Gastroesophageal sphincter (tissue), 4 donors: ENCODE data around the gene ACER2. TPM values are rescaled to one million over a fixed set of nuclear protein-coding genes. Genes with fewer than 3 reads are reported as not detected.

ENCODE experiments used
- ATAC-seq: fragments of 150-250 bp; one replicate; pipeline ENCODE4 v1.9.1; 2016; ENCODE audit warnings: mild to moderate bottlenecking, moderate library complexity
- H3K27ac ChIP-seq, 4 donors: fragments of 200-600 bp; sonication (generic) in 3 of 4; 1 replicate in 3 of 4; 2 replicates in 1 of 4; pipeline ENCODE4 v1.5.1; 2016 to 2019
- H3K27me3 ChIP-seq: fragments of 200-600 bp; sonication (generic); one replicate; pipeline ENCODE4 v1.5.1; 2019
- H3K36me3 ChIP-seq, 2 donors: fragments of 200-600 bp; sonication (generic); one replicate each; pipeline ENCODE4 v1.5.1; 2019; ENCODE audit warnings: control low read depth in 1 of 2
- H3K4me1 ChIP-seq, 3 donors: fragments of 200-600 bp; sonication (generic); 1 replicate in 2 of 3; 2 replicates in 1 of 3; pipeline ENCODE4 v1.5.1; 2016 to 2019; ENCODE audit warnings: control low read depth in 2 of 3
- H3K4me3 ChIP-seq, 2 donors: fragments of 200-600 bp; sonication (generic); one replicate each; pipeline ENCODE4 v1.5.1; 2019; ENCODE audit warnings: mild to moderate bottlenecking in 1 of 2, moderate library complexity in 1 of 2
- H3K9me3 ChIP-seq, 3 donors: fragments of 200-600 bp; sonication (generic); one replicate each; pipeline ENCODE4 v1.5.1; 2017 to 2019; ENCODE audit warnings: control low read depth in 2 of 3
- CTCF ChIP-seq, 4 experiments: fragments of 200-600 bp in 2 of 4; fragments of 450-650 bp in 2 of 4; sonication (generic) in 1 of 4; IDR thresholded peaks; one replicate each; pipeline ENCODE4 v1.5.1; 2017 to 2019; ENCODE audit warnings: antibody characterized with exemption in 4 of 4, mild to moderate bottlenecking in 2 of 4, moderate library complexity in 2 of 4
- EP300 ChIP-seq: sonication (generic); formaldehyde crosslinking; IDR thresholded peaks from one replicate; pipeline ENCODE4 v1.6.1; 2017; ENCODE audit warnings: antibody characterized with exemption, mild to moderate bottlenecking
- POLR2A ChIP-seq, 2 donors: fragments of 450-650 bp; IDR thresholded peaks; one replicate each; pipeline ENCODE4 v1.6.1; 2017; ENCODE audit warnings: antibody characterized with exemption in 2 of 2, mild to moderate bottlenecking in 2 of 2, moderate library complexity in 1 of 2
- POLR2AphosphoS5 ChIP-seq: sonication (generic); formaldehyde crosslinking; IDR thresholded peaks from one replicate; pipeline ENCODE4 v1.6.1; 2017; ENCODE audit warnings: antibody characterized with exemption
- WGBS, 2 donors: methylation state at CpG; one replicate each; pipeline ENCODE4 v1.1.5; 2018; ENCODE audit warnings: low coverage in 1 of 2; 5-methylcytosine and 5-hydroxymethylcytosine counted together
- total RNA-seq, 4 donors: library from RNA; depleted of rRNA; stranded (reverse); fragments of >200 nt; gene quantifications; one replicate each; pipeline ENCODE4 v1.1.0, GENCODE V29; 2016

Gene ACER2
- 1 to 10 TPM; 2.4 to 6.1 (median 3.2) TPM for total RNA-seq

DNA sequence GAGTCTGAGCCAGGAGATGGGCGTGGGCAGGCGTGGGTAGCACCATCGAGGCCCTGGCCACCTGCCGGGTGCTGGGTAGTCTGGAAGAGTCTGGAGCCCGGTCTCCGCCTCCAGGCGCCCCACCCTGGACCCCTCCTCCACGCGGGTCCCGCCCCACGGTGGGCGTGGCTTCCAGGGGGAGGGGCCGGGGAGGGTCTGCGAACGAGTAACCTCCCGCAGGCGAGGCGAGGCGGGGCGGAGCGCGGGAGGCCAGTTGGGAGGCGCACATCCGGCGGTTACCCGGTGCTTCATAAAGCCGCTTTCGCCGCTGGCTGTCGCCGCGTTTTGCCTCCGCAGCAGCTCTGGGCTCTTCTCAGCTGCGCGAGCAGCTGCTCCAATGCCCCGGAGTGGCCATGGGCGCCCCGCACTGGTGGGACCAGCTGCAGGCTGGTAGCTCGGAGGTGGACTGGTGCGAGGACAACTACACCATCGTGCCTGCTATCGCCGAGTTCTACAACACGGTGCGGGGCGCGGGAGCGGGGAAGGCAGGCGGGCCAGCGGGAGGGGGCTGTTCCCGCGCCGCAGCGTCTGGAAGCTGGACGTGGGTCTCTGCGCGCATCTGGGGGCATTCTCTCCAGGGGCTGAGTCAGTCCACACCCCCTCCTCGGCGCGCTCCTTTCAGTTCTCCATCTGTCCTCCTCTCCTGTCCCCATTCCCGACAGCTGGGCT is at the start of gene ACER2:
TSS of gene ACER2 (plus strand) at position 317 of the 708 bp plus-strand sequence. CDS start at position 393, 76 bp downstream.
- peak; percentile 95 for ATAC-seq

DNA sequence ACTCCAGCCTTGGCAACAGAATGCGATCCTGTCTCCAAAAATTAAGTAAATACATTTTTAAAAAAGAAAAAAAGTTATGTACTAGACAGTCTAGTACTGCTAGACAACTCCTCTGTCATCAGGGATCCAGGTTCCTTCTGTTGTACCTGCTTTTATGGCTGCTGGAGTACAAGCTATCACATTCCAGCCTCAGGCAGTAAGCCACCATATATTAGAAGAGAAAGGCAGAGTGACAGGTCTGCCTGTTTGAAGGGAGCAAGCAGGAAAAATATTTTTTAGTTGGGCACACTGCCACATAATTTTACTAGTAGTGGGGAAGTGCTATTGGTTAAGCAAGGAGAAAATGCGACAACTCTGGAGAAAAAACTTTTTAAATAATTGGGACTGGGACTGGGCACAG is 39.7 kb upstream of the ACER2 start:
- Histone ChIP-seq H3K4me1 (no peaks in the 10 kb centered on the region), H3K27ac (no peak overlapping the region), H3K9me3 (no peaks in the 10 kb centered on the region), H3K4me3 (no peak overlapping the region), H3K27me3 (no peaks in the 10 kb centered on the region), H3K36me3 (peaks cover 0 to 93% of the 10 kb centered on the region in 2 donors)
- ATAC-seq = no peak
- WGBS, 2 donors = 88 to 90% methylated on average over 1 to 2 of the region's 2 CpGs
- no peak for TF ChIP-seq POLR2A (IDR thresholded peaks at IDR 0.05)
- TF ChIP-seq POLR2AphosphoS5 = no peak
- TF ChIP-seq CTCF (IDR thresholded peaks at IDR 0.05) = no peak
- no peak for TF ChIP-seq EP300

More for the DNA sequence above, at the start of gene ACER2:
- Histone ChIP-seq H3K27ac (peak within 1 kb of the TSS; percentile 29 to 86 (median 84)), H3K9me3 (peaks cover 0 to under 1% (median 0%) of the 10 kb centered on the region in 3 donors), H3K36me3 (no peaks in the 10 kb centered on the region), H3K27me3 (no peaks in the 10 kb centered on the region), H3K4me1 (peaks cover 0 to 23% (median 7%) of the 10 kb centered on the region in 3 donors), H3K4me3 (peak within 1 kb of the TSS; percentile 55 to 64)
- 0% methylated on average over 6 to 7 of the region's 61 CpGs for WGBS, 2 donors
- TF ChIP-seq EP300 = no peak
- TF ChIP-seq CTCF (IDR thresholded peaks at IDR 0.05) = peak in 1 of 4 experiments; percentile 30
- peak; percentile 88 for TF ChIP-seq POLR2AphosphoS5
- TF ChIP-seq POLR2A (IDR thresholded peaks at IDR 0.05) = peak; percentile 82

GRCh38 chr9:19371942-19372341 is 36.9 kb upstream of the ACER2 start:
- no peaks in the 10 kb centered on the region for H3K27me3 ChIP-seq
- TF ChIP-seq CTCF (IDR thresholded peaks at IDR 0.05) (no peak), POLR2AphosphoS5 (no peak), EP300 (no peak), POLR2A (IDR thresholded peaks at IDR 0.05) (no peak)
- ATAC-seq = no peak
- peaks cover 8 to 93% of the 10 kb centered on the region in 2 donors for H3K36me3 ChIP-seq
- H3K27ac ChIP-seq = no peak overlapping the region
- 75 to 82% methylated on average over 5 of the region's 5 CpGs for WGBS, 2 donors
- H3K4me1 ChIP-seq = peaks cover 0 to 1% (median 0%) of the 10 kb centered on the region in 3 donors
- no peak overlapping the region for H3K4me3 ChIP-seq
- no peaks in the 10 kb centered on the region for H3K9me3 ChIP-seq

DNA sequence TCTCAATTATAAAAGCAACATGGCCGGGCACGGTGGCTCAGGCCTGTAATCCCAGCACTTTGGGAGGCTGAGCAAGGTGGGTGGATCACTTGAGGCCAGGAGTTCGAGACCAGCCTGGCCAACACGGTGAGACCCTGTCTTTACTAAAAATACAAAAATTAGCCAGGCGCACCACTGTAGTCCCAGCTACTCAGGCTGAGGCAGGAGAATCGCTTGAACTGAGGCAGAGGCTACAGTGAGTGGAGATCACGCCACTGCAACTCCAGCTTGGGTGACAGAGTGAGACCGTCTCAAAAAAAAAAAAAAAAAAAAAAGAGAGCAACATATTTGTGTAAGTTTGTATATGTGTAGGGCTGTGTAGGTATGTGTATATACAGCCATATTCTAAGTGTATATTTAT is 36.2 kb upstream of the ACER2 start:
- WGBS, 2 donors = 87 to 88% methylated on average over 6 to 7 of the region's 8 CpGs
- Histone ChIP-seq H3K27ac (no peak overlapping the region), H3K4me3 (no peak overlapping the region), H3K9me3 (no peaks in the 10 kb centered on the region), H3K4me1 (peaks cover 0 to 7% (median 0%) of the 10 kb centered on the region in 3 donors), H3K36me3 (peaks cover 14 to 93% of the 10 kb centered on the region in 2 donors), H3K27me3 (no peaks in the 10 kb centered on the region)
- no peak for ATAC-seq
- TF ChIP-seq POLR2A (IDR thresholded peaks at IDR 0.05) (no peak), EP300 (no peak), POLR2AphosphoS5 (no peak), CTCF (IDR thresholded peaks at IDR 0.05) (no peak)

- H3K4me3 ChIP-seq = no peak overlapping the region
- H3K27ac ChIP-seq = no peak overlapping the region
- peaks cover 0 to 17% (median 6%) of the 10 kb centered on the region in 3 donors for H3K4me1 ChIP-seq
- TF ChIP-seq EP300 (no peak), POLR2A (IDR thresholded peaks at IDR 0.05) (no peak), POLR2AphosphoS5 (peak; percentile 2), CTCF (IDR thresholded peaks at IDR 0.05) (no peak)
- no peaks in the 10 kb centered on the region for H3K27me3 ChIP-seq
- H3K36me3 ChIP-seq = peaks cover 15 to 97% of the 10 kb centered on the region in 2 donors
- H3K9me3 ChIP-seq = no peaks in the 10 kb centered on the region
- ATAC-seq = no peak
Observed at GRCh38 chr9:19373527-19373926, 35.3 kb upstream of the ACER2 start.
